T-helper 2 cell treated with Interferon-gamma antibody and Interleukin-4, amounts not matched to agents 5 μg/mL and 100 μg/mL, for 36 hours (primary cell): Measurements from ENCODE around the gene PLA2G4D.

Source experiments
- DNase-seq: peaks from one replicate; pipeline ENCODE4 v3.0.0; 2021; ENCODE audit warnings: low spot score
- H3K27ac Mint-ChIP-seq: one replicate; pipeline ENCODE4 v1.8.0; 2021; ENCODE audit warnings: mild to moderate bottlenecking, mixed read lengths
- H3K27me3 Mint-ChIP-seq: one replicate; pipeline ENCODE4 v1.8.0; 2021; ENCODE audit warnings: low read depth, mixed read lengths
- H3K36me3 Mint-ChIP-seq: one replicate; pipeline ENCODE4 v1.8.0; 2021; ENCODE audit warnings: low read depth, mixed read lengths
- H3K4me1 Mint-ChIP-seq: one replicate; pipeline ENCODE4 v1.8.0; 2021; ENCODE audit warnings: low read depth, mixed read lengths
- H3K4me3 Mint-ChIP-seq: one replicate; pipeline ENCODE4 v1.8.0; 2022; ENCODE audit warnings: mild to moderate bottlenecking, moderate library complexity, mixed read lengths
- H3K9me3 Mint-ChIP-seq: one replicate; pipeline ENCODE4 v1.8.0; 2021; ENCODE audit warnings: mixed read lengths

The PLA2G4D gene

GRCh38 chr15:42053914-42054313 is 40.4 kb downstream of the PLA2G4D start:
- H3K27me3 Mint-ChIP-seq: peaks cover 54% of the 10 kb centered on the region
- H3K9me3 Mint-ChIP-seq: no peaks in the 10 kb centered on the region
- H3K4me1 Mint-ChIP-seq: peaks cover 6% of the 10 kb centered on the region
- no peaks in the 10 kb centered on the region for H3K36me3 Mint-ChIP-seq
- H3K27ac Mint-ChIP-seq: no peak overlapping the region
- DNase-seq: no peak
- H3K4me3 Mint-ChIP-seq: no peak overlapping the region

DNA sequence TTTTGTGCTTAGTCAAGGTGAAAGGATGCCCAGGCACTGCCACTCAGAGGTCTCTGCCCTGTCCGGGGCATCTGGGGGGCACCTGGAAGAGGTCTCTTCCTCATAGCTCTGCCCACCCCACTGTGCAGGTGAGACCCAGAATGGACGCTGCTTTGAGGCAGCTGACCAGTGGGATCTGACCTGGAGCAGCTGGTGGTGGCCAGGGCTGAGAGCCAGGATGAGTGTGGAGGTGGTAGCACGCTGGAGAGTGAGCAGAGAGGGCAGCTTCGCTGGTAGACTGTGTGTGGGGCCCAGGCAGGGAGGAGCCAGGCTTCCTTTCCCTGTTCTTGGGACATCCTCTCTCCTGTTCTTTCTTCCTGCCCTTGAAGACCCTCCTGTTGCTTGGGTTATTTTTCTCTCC is 41.4 kb downstream of the PLA2G4D start:
- Mint-ChIP-seq H3K9me3 (no peaks in the 10 kb centered on the region), H3K36me3 (no peaks in the 10 kb centered on the region), H3K4me3 (no peak overlapping the region), H3K4me1 (peaks cover 6% of the 10 kb centered on the region), H3K27me3 (peaks cover 49% of the 10 kb centered on the region), H3K27ac (no peak overlapping the region)
- DNase-seq: no peak

DNA sequence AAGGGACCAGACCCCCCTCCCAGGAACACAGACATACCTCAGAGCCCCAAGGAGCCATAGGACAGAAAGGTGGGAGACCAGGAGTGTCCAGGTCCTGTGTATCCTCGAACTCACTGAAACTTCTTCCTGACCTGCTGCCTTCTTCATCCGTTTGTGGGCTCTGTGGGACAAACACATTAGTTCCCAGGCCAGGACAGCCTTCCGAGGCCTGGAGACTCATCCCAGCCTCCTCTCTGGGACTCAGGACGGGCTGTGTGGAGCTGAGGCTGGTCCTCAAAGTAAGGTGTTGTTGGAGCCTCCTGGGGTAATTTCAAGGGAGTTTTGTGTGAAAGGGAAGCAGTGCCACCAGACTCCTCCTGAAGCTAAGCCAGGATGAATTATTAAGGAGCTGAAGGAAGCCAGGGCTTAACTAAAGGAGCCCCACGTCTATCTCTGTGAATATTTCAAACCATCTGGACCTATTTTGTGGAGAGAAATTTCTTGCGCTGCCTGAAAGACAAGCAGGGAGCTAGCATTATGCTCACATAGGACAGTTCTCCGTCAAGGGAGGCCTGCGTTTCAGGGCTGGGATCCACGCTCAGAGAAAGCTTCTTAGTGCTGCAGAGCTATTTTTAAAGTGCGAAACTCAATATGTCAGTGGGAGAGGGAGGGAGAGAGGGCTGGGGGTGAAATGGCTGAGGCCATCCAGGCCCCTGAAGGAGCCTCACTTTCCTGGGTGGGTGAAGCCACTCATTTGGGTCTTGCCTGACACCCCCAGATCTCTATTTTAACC is 43.7 kb downstream of the PLA2G4D start:
- no peak for DNase-seq
- Mint-ChIP-seq H3K27ac (no peak overlapping the region), H3K9me3 (no peaks in the 10 kb centered on the region), H3K27me3 (peaks cover 33% of the 10 kb centered on the region), H3K4me1 (peaks cover 2% of the 10 kb centered on the region), H3K36me3 (no peaks in the 10 kb centered on the region), H3K4me3 (no peak overlapping the region)

DNA sequence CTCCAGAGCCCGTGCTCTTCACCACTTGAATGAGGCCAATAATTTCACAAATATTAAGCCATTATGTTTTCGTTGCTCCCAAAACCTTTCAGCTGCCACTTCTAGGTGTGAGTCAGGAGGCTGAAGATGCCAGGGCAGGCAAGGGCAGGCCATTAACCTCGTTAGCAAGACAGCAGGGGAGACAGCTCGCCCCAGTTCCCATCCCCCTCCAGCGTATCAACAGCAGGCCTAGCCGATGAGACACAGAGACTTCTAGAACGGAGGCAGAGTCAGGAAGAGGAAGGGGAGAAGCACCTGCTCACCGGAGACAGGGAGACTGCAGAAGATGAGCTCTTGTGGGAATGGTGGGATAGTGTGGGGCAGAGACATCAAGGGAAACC is 45.6 kb downstream of the PLA2G4D start:
- Mint-ChIP-seq H3K4me3 (no peak overlapping the region), H3K27ac (no peak overlapping the region), H3K4me1 (peaks cover 12% of the 10 kb centered on the region), H3K9me3 (no peaks in the 10 kb centered on the region), H3K27me3 (peaks cover 22% of the 10 kb centered on the region), H3K36me3 (no peaks in the 10 kb centered on the region)
- DNase-seq: no peak

- no peak for DNase-seq
- H3K4me1 Mint-ChIP-seq: peaks cover 12% of the 10 kb centered on the region
- no peak overlapping the region for H3K4me3 Mint-ChIP-seq
- H3K27ac Mint-ChIP-seq: no peak overlapping the region
- peaks cover 17% of the 10 kb centered on the region for H3K27me3 Mint-ChIP-seq
- H3K36me3 Mint-ChIP-seq: no peaks in the 10 kb centered on the region
- H3K9me3 Mint-ChIP-seq: no peaks in the 10 kb centered on the region
Observed at GRCh38 chr15:42048080-42048820, 46.1 kb downstream of the PLA2G4D start.

GRCh38 chr15:42046597-42046996 is 47.8 kb downstream of the PLA2G4D start:
- H3K36me3 Mint-ChIP-seq: no peaks in the 10 kb centered on the region
- no peak overlapping the region for H3K4me3 Mint-ChIP-seq
- H3K27me3 Mint-ChIP-seq: peaks cover 12% of the 10 kb centered on the region
- H3K9me3 Mint-ChIP-seq: no peaks in the 10 kb centered on the region
- no peak for DNase-seq
- H3K4me1 Mint-ChIP-seq: peaks cover 12% of the 10 kb centered on the region
- no peak overlapping the region for H3K27ac Mint-ChIP-seq

GRCh38 chr15:42045211-42045615 is 49.1 kb downstream of the PLA2G4D start:
- no peak for DNase-seq
- Mint-ChIP-seq H3K4me1 (peaks cover 12% of the 10 kb centered on the region), H3K27me3 (peaks cover 7% of the 10 kb centered on the region), H3K36me3 (no peaks in the 10 kb centered on the region), H3K4me3 (no peak overlapping the region), H3K27ac (no peak overlapping the region), H3K9me3 (no peaks in the 10 kb centered on the region)

DNA sequence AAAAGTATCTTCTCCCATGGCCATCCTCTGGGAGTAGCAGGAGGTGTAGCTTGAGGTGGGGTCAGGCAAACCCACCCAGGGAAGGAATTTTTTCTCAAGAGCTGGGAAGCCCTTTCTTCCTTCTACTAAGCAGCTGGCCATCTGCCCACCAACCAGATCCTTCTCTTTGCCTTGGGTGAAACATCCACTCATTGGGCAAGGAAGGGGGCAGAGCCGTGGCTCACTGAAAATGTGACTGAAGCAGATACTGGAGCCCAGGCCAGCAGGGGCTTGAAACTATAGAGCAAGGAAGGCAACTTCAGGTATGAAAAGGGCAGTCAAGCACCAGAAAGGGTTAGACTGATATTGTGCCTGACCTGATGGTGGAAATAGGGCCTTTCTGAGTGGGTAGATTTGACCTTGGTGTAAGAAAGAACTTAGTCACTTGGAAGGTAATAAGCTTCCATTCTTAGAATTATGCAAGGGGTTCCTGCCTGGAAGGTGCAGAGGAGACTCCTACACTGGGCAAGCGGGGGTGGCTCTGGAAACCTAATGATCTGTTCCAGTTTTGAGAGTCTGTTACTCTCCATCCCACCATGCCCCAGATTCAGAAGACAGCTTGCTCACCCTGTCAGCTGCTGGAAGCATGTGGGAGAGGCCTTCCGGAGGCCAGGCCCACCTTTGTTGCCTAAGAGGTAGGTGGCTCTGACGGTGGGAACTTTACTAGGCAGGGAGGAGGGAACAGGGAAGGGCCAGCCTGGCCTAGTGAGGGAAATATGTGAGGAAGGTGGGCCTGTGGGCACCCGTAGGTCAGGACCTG is 51.6 kb downstream of the PLA2G4D start:
- peaks cover 5% of the 10 kb centered on the region for H3K27me3 Mint-ChIP-seq
- DNase-seq: no peak
- no peak overlapping the region for H3K27ac Mint-ChIP-seq
- H3K36me3 Mint-ChIP-seq: no peaks in the 10 kb centered on the region
- H3K9me3 Mint-ChIP-seq: no peaks in the 10 kb centered on the region
- H3K4me3 Mint-ChIP-seq: no peak overlapping the region
- H3K4me1 Mint-ChIP-seq: peaks cover 12% of the 10 kb centered on the region

DNA sequence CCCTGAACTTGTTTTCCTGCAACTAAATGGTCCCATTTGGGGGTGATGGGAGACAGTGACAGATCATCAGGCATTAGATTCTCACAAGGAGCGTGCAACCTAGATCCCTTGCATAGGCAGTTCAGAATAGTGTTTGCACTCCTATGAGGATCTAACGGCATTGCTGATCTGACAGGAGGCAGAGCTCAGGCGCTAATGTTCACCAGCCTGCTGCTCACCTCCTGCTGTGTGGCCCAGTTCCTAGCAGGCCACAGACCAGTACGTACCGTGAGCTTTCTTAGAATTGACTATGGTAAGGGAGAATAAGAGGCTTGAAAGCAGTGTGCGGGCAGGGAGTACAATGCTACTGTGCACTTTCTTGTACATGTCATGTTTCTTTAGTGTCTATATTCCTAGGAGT is 56.0 kb downstream of the PLA2G4D start:
- Mint-ChIP-seq H3K27ac (no peak overlapping the region), H3K9me3 (no peaks in the 10 kb centered on the region), H3K27me3 (peaks cover 2% of the 10 kb centered on the region), H3K4me3 (no peak overlapping the region), H3K36me3 (no peaks in the 10 kb centered on the region), H3K4me1 (peaks cover 7% of the 10 kb centered on the region)
- no peak for DNase-seq

- Mint-ChIP-seq H3K36me3 (no peaks in the 10 kb centered on the region), H3K27me3 (peaks cover 2% of the 10 kb centered on the region), H3K4me1 (peaks cover 7% of the 10 kb centered on the region), H3K9me3 (no peaks in the 10 kb centered on the region), H3K27ac (no peak overlapping the region), H3K4me3 (no peak overlapping the region)
- no peak for DNase-seq
Observed at GRCh38 chr15:42037656-42038055, 56.7 kb downstream of the PLA2G4D start.

DNA sequence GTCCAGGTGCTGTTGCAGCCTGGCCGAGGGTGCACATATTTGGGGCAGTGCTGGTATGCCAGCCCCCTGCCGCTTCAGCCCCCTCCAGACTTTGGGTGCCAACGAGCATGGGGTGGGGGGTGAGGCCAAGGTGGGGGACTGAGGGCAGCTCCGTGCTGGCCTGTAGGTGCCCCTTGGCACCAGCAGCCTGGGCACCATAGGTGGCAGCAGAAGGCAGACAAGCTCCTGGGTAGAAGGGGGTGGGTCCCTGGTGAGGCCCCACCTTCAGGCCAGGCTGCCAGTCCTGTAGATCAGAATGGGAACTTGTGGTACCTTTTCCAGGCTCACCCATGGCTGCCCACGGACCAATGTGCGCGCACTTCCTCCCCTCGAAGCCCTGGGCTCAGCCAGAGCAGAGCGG is 57.4 kb downstream of the PLA2G4D start:
- no peak for DNase-seq
- no peaks in the 10 kb centered on the region for H3K36me3 Mint-ChIP-seq
- H3K9me3 Mint-ChIP-seq: no peaks in the 10 kb centered on the region
- H3K27me3 Mint-ChIP-seq: peaks cover 2% of the 10 kb centered on the region
- H3K4me1 Mint-ChIP-seq: peaks cover 7% of the 10 kb centered on the region
- H3K27ac Mint-ChIP-seq: no peak overlapping the region
- H3K4me3 Mint-ChIP-seq: no peak overlapping the region

- no peak overlapping the region for H3K27ac Mint-ChIP-seq
- no peaks in the 10 kb centered on the region for H3K36me3 Mint-ChIP-seq
- H3K27me3 Mint-ChIP-seq: peaks cover 2% of the 10 kb centered on the region
- DNase-seq: no peak
- H3K4me1 Mint-ChIP-seq: peaks cover 7% of the 10 kb centered on the region
- H3K9me3 Mint-ChIP-seq: no peaks in the 10 kb centered on the region
- H3K4me3 Mint-ChIP-seq: no peak overlapping the region
Observed at GRCh38 chr15:42036112-42036905, 58.1 kb downstream of the PLA2G4D start.

DNA sequence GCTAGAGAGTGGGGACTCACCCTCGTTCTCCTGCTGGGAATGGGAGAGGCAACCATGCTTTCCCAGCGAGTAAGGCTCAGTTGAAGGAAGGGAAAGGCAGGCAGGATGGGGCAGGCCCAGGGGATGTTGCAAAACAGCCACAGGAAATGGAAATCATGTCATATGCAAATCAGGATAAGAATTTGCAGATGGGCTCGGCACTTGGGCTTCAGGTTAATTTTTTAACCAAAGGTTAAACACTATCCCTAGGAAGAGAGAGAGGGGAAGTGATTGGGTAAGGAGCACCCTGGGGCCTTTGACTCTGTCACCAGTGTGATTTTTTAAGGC is 59.0 kb downstream of the PLA2G4D start:
- Mint-ChIP-seq H3K27me3 (peaks cover 4% of the 10 kb centered on the region), H3K4me3 (no peak overlapping the region), H3K27ac (no peak overlapping the region), H3K36me3 (no peaks in the 10 kb centered on the region), H3K4me1 (peaks cover 7% of the 10 kb centered on the region), H3K9me3 (no peaks in the 10 kb centered on the region)
- no peak for DNase-seq
